Measurements from ENCODE around the gene CEACAM6.

DNA sequence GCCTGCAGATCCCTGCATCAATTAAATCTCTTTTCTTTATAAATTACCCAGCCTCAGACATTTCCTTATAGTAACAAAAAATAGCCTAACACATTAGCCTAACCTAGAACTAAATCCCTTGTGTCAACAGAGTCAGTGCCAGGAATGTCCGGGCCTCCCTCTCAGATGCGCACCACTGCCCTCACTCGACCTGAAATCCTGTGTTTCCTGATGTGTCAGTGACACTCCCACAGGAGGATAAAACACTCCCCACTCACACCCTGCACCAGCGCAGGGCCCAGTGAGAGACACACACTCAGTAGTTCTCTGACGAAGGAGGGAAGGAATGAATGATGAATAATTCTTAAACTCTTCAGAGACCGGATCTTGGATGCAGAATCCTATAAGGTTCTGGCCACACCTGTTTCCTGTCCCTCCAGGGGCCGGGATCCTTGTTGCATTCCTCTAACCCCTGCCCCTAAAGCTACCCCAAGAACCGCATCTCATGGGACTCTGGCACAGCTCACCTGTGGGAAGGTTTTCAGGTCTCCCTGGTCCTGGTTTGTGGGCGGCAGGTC is 44.2 kb downstream of the CEACAM6 start:
- TF ChIP-seq CTCF (IDR thresholded peaks at IDR 0.05) (no peak), EZH2 (IDR thresholded peaks at IDR 0.05; ENCODE audit: borderline replicate concordance, insufficient read depth, low read depth, low read length, poor library complexity, severe bottlenecking) (no peak)
